ENCODE data around the gene GMFB. TPM values are rescaled to one million over a fixed set of nuclear protein-coding genes. Genes with fewer than 3 reads are reported as not detected.

Gene GMFB
- polyA plus RNA-seq, 1 experiment, result 10.0 TPM

Other genes with a start within 250 kb of the GMFB start
- 28.7 and 55.1 TPM in 2 replicates for gene CDKN3, start 92.0 kb downstream of the GMFB start, polyA plus RNA-seq (2011; rRNA removed)
- 313 and 396 TPM in 2 replicates for gene CNIH1, start 47.6 kb downstream of the GMFB start, polyA plus RNA-seq (2011; rRNA removed)
- gene CGRRF1, start 20.9 kb upstream of the GMFB start, polyA plus RNA-seq (2011; rRNA removed), result 7.5 and 11.4 TPM in 2 replicates
- 13.4 and 16.9 TPM in 2 replicates for gene SAMD4A, start 78.1 kb upstream of the GMFB start, polyA plus RNA-seq (2011; rRNA removed)